ENCODE results near the gene ZNF440.
"Not testable (repeated sequence)": the region's sequence is repeated elsewhere in the genome, so short reads cannot be mapped to it uniquely, and the experiment has no call there.

DNA sequence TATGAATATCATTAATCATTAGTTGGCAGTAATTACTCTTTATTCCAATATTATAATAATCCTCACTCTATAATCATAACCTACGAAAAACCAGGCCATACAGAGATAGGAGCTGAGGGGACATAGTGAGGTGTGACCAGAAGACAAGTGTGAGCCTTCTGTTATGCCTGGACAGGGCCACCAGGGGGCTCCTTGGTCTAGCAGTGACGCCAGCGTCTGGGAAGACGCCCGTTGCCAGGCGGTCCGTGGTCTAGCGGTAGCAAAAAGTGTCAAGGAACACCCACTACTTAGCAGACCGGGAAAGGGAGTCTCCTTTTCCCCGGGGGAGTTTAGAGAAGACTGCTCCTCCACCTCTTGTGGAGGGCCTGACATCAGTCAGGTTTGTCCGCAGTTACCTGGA, 42.6 kb upstream of the ZNF440 start:
- TF ChIP-seq, protein P1, sequence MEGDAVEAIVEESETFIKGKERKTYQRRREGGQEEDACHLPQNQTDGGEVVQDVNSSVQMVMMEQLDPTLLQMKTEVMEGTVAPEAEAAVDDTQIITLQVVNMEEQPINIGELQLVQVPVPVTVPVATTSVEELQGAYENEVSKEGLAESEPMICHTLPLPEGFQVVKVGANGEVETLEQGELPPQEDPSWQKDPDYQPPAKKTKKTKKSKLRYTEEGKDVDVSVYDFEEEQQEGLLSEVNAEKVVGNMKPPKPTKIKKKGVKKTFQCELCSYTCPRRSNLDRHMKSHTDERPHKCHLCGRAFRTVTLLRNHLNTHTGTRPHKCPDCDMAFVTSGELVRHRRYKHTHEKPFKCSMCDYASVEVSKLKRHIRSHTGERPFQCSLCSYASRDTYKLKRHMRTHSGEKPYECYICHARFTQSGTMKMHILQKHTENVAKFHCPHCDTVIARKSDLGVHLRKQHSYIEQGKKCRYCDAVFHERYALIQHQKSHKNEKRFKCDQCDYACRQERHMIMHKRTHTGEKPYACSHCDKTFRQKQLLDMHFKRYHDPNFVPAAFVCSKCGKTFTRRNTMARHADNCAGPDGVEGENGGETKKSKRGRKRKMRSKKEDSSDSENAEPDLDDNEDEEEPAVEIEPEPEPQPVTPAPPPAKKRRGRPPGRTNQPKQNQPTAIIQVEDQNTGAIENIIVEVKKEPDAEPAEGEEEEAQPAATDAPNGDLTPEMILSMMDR (IDR thresholded peaks at IDR 0.05 in 8 of 11, conservative IDR thresholded peaks at IDR 0.05 in 3 of 11) = not testable (repeated sequence)
- not testable (repeated sequence) for TF ChIP-seq POLR2A, POLR2AphosphoS5 (IDR thresholded peaks at IDR 0.05)
